Mononuclear cell (primary cell): Measurements from ENCODE around the gene PLAAT1. TPM values are rescaled to one million over a fixed set of nuclear protein-coding genes. Genes with fewer than 3 reads are reported as not detected.

Experiments
- H3K27me3 ChIP-seq: 2 replicates; pipeline ENCODE4 v1.6.0; 2011; ENCODE audit warnings: low read length, control low read depth; ENCODE audit not compliant: insufficient read depth
- H3K4me1 ChIP-seq: 2 replicates; pipeline ENCODE4 v1.5.1; 2011; ENCODE audit warnings: mild to moderate bottlenecking, low read length, control low read depth; ENCODE audit not compliant: insufficient read depth
- H3K4me3 ChIP-seq: 2 replicates; pipeline ENCODE4 v1.5.1; 2011; ENCODE audit warnings: mild to moderate bottlenecking, low read length, moderate library complexity
- H3K9me3 ChIP-seq: 2 replicates; pipeline ENCODE4 v1.5.1; 2011; ENCODE audit warnings: low read depth, mild to moderate bottlenecking, control low read depth, low read length
- total RNA-seq: library from RNA; depleted of rRNA; stranded (reverse); fragments of >200 nt; gene quantifications from one replicate; pipeline ENCODE4 v1.2.3, GENCODE V29; 2012

The PLAAT1 gene
- total RNA-seq, 1 donor: 0.52 TPM

DNA sequence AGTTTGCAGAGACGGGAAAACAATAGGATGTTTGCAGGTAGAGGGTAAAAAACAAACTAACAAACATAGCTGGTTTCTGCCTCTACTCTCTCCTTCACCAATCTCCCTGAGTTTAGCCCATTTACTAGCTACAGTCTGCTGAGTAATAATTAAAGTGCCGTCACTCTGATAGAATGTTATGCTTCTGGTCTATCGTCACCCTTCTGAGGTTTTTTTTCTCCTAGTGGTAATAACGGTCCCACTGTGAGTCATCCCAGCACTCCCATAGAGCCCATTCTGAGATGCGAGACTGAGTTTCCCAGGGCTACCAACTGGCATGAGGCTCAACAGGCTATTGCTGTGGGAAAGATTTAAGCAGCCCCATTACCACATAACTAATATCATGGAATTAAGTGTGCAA is 56.4 kb downstream of the PLAAT1 start:
- Histone ChIP-seq H3K4me1 (no peaks in the 10 kb centered on the region), H3K27me3 (no peaks in the 10 kb centered on the region), H3K4me3 (no peak overlapping the region), H3K9me3 (no peaks in the 10 kb centered on the region)

DNA sequence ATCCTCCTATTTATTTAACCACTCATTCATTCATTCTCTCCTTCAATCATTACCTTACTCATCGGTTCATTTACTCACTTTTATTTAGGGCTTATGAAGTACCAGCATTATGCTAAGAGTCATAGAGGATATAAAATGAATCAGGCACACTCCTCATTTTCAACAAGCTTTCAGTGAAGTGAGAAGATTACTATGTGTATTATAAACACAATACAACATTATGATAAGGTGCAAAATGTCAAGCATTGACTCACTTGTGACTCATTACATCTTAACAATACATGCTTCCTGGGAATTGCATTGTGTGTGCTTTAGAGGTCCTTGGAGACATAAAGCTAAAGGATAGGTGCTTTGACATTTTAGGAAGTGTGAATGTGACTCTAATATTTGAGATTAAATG is 60.4 kb downstream of the PLAAT1 start:
- Histone ChIP-seq H3K27me3 (no peaks in the 10 kb centered on the region), H3K9me3 (no peaks in the 10 kb centered on the region), H3K4me3 (no peak overlapping the region), H3K4me1 (no peaks in the 10 kb centered on the region)

DNA sequence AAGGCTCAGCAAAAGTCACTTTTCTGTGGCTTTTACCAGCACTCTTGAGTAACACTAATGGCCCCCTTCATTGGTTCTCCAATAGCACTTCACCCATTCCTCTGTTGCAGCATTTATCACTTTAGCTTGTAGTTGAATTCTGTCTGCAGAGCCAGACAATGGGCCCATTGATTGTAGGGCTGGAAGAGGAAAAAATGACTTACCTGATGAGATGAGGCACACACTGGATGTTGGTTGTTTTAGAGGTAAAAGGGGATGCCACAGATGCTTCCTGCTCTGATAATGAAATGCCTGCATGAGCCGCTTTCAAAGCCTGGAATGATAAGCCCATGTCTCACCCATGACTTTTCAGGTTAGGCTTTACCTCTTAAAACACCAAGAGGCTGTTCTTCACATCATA is 64.3 kb downstream of the PLAAT1 start:
- Histone ChIP-seq H3K27me3 (no peaks in the 10 kb centered on the region), H3K4me1 (no peaks in the 10 kb centered on the region), H3K4me3 (no peak overlapping the region), H3K9me3 (no peaks in the 10 kb centered on the region)

DNA sequence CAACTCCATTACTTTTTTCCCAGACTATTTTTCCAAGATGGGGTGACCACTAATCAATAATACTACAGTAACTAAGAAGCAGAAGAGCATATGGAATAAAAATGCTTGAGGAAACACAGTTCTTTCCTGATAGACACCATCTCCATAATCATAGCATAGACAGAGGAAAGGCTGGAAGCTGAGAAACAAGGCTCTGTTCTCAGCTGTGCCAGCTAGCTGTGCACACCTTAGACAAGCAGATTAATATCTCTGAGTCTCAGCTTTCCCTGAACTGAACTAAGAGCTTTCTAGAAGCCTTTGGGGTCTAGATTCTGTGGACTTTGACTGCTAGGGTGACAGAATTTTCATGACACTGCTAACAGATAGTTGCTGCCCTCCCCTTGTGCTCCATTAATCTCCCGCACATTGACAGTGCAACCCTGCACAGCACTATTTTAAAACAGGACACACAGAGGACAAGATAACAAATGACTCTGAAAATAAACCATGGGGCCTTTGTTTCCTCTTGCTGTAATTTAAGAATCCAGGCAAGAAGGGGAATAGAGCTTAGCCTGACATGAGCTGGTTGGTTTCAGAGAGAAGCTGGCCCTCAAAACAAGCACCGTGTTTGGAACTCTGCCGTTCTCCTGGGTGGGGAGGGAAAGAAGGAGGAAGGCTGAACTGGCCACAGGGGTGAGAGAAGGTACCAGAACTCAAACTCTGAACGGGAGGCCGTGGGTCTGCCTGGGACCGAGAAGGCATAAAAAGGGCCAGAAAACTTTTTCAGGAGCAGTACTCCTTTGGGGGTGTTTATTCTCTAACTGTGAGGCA is 70.1 kb downstream of the PLAAT1 start:
- Histone ChIP-seq H3K4me1 (no peaks in the 10 kb centered on the region), H3K4me3 (no peak overlapping the region)

DNA sequence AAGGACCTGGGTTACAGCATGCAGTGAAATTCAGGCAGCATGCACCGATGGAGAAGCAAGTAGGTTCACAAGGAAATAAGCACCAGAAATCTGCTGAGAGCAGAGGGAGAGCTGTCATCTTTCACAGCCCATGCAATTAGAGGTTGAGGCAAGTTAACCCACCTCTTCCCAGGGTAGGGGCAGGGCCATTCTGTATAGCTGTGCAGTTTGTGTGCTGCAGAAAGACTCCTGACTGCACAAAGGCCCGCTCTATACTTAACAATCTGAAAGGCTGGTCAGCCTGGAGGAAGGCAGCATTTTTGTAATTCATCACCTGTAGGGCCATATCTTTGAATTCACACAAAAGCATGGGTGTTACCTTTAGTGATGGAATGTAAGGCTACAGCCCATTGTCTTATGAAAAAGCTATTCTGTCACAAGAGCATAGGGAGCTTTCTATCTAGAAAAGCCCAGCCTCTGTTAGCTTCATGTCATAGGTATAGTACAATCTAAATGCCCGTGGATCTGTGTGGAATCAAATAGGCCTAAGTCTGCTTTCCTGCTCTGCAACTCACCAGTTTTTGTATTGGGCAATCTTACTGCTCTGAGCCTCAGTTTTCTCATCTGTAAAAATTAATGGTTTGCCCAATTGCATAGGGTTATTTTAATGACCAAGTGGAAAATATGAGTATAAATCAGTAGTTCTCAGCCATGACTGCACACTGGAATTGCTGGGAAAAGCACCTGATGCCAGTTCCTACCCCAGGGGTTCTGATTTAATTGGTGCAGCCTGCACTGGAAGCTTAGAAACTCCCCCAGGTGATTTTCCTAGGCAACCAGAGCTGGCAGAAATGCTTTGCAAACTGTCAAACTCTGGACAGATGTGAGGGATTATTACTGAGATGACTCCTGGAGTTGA is 72.3 kb downstream of the PLAAT1 start:
- no peaks in the 10 kb centered on the region for H3K9me3 ChIP-seq
- no peaks in the 10 kb centered on the region for H3K4me1 ChIP-seq
- H3K27me3 ChIP-seq: no peaks in the 10 kb centered on the region
- H3K4me3 ChIP-seq: no peak overlapping the region

More for the DNA sequence above, 70.1 kb downstream of the PLAAT1 start:
- H3K9me3 ChIP-seq: no peaks in the 10 kb centered on the region
- no peaks in the 10 kb centered on the region for H3K27me3 ChIP-seq

DNA sequence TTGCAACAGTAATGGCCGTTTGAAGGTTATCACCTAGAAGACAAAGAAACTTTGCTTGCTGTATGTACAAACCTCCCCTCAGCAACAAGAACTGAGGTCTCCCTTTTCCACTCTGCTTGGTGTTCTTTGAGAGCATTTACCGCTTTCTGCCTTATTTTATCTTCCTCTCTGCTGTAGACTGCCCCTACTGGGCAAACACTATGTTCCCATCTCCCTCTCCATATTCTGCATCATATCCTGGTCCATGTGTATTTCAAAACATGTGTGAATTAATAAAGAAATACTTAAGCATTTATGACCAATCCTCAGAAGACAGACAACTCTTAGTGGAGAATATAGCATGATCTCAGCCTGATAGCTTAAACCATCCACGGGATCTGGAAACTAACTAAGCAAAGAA is 73.1 kb downstream of the PLAAT1 start:
- Histone ChIP-seq H3K4me1 (no peaks in the 10 kb centered on the region), H3K27me3 (no peaks in the 10 kb centered on the region), H3K4me3 (no peak overlapping the region), H3K9me3 (no peaks in the 10 kb centered on the region)

DNA sequence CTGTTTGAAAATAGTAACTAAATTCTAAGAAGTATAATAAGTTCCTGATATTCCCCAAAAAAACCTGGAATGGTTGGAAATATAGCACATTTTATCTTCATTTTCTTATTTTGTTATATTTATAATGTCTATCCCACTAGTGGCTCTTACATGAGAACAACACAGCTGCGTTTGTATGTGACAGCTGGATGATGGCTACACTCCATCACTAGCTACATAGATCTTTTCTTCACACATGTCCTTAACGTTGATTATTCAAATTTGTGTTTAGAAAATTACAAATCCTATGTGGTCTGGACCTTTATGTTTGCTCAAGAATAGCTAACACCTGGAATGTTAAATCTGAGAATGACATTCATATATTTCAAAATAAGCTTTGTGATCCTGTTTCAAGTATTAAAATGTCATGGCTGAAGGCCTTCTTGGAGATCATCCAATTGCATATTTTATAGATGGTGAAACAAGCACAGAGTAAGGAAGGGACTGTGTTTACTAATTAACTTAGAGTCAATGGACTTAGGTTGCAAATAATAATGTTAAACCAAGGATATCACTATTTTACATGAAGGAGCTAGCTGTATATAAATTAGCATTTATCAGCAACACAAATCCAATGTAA is 76.8 kb downstream of the PLAAT1 start:
- no peaks in the 10 kb centered on the region for H3K4me1 ChIP-seq
- no peaks in the 10 kb centered on the region for H3K27me3 ChIP-seq
- H3K9me3 ChIP-seq: no peaks in the 10 kb centered on the region
- no peak overlapping the region for H3K4me3 ChIP-seq

Other genes starting within 250 kb of the PLAAT1 start
- gene ATP13A5, start 137.5 kb downstream of the PLAAT1 start, total RNA-seq: not detected